PC-9 (cell line): Measurements from ENCODE around the gene FAM83C.

Experiments used
- CTCF ChIP-seq: fragments of 200-600 bp; sonication (generic); conservative IDR thresholded peaks from 2 replicates; pipeline ENCODE4 v1.6.1; 2017; ENCODE audit warnings: mixed run types, antibody characterized with exemption, mild to moderate bottlenecking, moderate library complexity
- EZH2 ChIP-seq: fragments of 200-600 bp; sonication (generic); IDR thresholded peaks from 2 replicates; pipeline ENCODE4 v1.8.0; 2017; ENCODE audit warnings: antibody characterized with exemption, low read depth

GRCh38 chr20:35260426-35260825 lies 31.8 kb downstream of the FAM83C start:
- no peak for TF ChIP-seq CTCF
- no peak for TF ChIP-seq EZH2
